C4-2B (cell line): ENCODE data around the gene RPN1.

Source experiments
- CTCF ChIP-seq: fragments of 450-650 bp; conservative IDR thresholded peaks from 2 replicates; pipeline ENCODE4 v1.5.1; 2017; ENCODE audit warnings: mild to moderate bottlenecking
- ZFX ChIP-seq: fragments of 450-650 bp; IDR thresholded peaks from 2 replicates; pipeline ENCODE4 v1.6.1; 2017

- TF ChIP-seq CTCF (no peak), ZFX (no peak)
These were observed 20.7 kb downstream of the RPN1 start for GRCh38 chr3:128629936-128630335.
